GM19043 (cell line): ENCODE results near the gene HOXA11.

Source experiments
- ATAC-seq: cut with Tn5 transposase; IDR thresholded peaks from one replicate; pipeline ENCODE4 v1.9.1; 2021; ENCODE audit warnings: low read depth; ENCODE audit not compliant: unreplicated experiment

Gene HOXA11

DNA sequence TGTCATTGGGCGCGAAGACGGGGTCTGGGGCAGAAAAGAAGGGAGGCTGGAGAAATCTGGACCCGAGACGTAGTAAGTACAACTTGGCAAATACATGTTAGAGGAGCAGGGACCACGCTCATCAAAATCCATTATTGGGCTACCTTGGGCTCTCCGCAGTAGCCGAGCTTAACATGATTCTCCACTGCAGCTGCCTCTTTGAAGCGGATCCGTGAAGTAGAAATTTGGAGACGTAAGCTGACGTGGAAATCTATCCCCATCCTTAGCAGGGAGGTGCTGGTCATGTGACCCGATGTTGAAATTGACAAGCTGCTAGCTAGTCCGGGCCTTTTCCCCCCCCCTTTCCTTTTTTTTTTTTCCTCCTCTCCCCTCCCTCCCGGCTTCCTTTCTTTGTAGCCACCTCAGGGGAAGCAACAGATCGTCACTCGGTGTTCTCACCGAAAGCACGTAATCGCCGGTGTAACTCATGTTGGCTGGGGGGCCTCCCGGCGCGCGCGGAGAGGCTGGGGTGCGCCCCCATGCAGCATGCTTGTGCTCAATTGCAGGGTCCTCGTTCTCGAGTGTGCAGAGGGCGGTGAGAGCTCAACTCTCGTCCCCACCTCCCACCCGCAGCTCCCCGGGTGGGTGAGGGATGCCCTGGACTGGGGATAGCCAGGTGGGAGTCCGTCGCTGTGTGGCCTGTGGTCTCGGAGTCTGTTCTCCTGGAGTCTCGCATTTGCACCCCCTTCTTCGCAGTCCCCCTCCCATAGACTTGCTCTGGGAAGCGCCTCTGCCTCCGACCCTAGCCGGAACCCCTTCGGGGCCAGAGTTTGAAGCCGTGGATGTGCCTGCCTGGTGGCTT, at the start of gene HOXA11:
TSS of gene HOXA11 (minus strand) at position 220 of the 841 bp plus-strand sequence. CDS start at position 132, 88 bp downstream.
- no peak for ATAC-seq

GRCh38 chr7:27229448-27229847, 44.4 kb upstream of the HOXA11 start:
- ATAC-seq: no peak

GRCh38 chr7:27224983-27225934, 40.2 kb upstream of the HOXA11 start:
- ATAC-seq: no peak

DNA sequence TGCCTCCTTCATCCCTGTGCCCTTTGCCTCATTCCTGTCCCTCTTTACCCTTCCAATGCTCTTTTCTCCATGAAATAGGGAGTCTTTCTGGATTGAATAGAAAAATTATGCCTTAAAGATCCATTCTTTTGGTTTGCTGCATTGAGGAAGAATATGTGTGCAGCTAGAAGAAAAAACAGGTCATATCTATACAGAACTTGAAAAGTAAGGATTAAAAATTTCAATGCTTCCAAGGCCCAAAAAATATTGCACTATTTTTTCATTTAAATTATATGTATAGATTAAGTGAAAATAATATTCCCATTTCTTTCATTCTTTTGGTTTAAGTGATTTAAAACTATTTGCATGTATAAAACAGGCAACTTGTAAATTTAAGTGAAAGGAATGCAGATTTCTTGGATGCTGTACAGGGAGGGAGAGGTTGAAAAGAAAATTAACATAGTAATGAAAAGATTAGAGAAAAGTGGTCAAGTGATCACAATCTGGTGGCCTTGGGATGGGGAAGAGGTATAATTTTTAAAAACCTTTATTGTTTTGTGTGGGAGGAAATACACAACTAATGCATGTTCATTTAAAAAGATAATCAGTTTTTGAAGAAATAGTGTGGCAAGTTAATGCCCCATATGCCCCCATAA, 39.0 kb upstream of the HOXA11 start:
- no peak for ATAC-seq

- no peak for ATAC-seq
Measured at GRCh38 chr7:27221201-27221797, 36.3 kb upstream of the HOXA11 start.

DNA sequence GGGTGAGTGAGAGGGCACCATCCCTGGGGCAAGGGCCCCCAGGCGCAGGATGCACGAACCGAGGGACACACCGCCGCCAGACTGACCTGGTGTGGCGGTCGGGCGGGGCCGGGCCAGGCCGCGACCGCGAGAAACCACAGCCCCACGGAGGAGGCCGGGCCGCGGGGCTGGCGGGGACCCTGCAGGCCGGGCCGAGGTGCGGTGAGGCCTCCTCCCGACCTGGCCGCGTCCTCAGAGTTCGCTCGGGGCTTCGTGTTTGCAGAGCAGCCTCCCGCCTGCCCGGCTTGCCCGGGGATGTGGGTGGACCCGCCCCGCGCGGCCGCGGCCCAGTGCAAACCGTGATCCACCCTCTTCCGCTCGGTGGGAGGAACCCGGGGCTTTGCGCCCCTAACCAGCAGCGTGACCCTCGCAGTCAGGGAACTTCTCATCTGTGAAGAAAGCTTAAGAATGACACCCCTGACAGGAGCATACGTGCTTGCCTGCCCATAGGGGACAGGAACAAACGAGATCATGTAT, 35.5 kb upstream of the HOXA11 start:
- no peak for ATAC-seq

- ATAC-seq: no peak
Measured at GRCh38 chr7:27219821-27220220, 34.8 kb upstream of the HOXA11 start.

- ATAC-seq: no peak
Measured at GRCh38 chr7:27217951-27218350, 32.9 kb upstream of the HOXA11 start.

GRCh38 chr7:27215356-27215755, 30.3 kb upstream of the HOXA11 start:
- no peak for ATAC-seq

DNA sequence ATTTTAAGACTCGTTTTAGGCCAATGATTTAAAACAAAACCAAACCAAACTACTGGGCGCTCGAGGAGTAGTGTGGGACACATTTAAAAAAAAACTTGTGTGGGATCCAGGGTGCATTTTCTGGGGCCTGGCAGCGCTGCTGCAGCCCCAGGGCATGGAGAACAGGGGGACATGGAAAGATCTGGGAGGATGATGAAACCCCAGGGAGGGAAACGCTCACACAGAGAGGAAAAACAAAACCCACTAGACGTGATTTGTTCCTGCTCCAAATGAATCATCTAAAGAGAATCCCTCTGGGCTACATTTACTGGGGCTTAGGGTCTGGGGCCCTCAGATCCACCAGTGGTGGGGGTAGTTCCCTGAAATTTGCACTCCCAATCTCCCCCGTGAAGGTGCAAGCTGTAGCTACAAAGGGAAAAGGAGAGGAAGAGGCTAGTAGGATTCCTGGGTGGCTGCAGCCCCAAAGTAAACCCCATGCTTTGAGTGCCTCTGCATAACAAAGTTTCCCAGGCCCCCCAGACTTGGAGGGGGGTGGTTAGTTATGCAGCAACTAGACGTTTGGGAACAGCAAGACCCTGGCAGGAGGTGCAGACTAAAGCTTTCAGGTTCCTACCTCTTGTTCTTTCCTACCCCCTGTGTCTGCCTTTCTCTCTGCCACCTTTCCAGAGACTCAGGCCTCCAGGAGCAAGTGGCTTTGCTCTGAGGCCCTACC, 29.4 kb upstream of the HOXA11 start:
- ATAC-seq: no peak

DNA sequence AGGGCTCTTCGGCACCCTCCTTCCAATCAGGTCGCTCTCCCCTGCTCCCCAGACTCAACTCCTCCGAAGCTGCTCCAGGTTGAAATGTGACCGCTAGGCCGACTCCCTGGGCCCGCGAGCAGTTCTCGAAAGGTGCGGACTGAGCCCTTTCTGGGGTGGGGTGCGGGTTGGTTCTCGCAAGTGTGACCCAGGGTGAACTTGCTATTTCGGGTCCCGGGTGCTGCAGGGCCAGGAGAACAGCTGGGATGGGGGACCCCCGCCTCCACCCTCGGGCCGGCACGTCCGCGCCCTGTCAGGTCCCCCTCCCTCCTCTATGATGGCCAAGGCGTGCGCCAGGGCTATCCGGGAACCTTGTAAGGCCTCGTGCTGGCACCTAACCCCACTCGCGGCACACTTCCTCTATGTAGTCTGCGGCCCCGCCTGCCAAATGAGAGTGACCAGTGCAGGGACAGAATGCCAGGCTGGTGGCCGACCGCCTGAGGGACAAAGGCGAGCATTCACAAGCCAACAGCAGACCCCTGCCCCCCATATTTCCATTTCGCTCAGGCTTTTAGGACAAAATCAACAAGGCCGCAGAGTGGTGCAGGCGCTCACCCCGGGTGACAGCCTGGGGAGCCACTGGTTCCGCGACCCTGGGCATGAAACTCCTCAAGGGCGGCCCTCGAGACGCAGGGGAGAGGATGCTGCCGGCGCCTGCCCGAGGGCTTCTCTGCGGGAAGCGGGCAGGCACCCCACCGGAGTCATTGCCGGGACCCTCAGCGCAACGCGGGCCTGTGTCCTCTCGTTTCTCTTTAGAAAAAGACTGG, 28.6 kb upstream of the HOXA11 start:
- ATAC-seq: no peak

DNA sequence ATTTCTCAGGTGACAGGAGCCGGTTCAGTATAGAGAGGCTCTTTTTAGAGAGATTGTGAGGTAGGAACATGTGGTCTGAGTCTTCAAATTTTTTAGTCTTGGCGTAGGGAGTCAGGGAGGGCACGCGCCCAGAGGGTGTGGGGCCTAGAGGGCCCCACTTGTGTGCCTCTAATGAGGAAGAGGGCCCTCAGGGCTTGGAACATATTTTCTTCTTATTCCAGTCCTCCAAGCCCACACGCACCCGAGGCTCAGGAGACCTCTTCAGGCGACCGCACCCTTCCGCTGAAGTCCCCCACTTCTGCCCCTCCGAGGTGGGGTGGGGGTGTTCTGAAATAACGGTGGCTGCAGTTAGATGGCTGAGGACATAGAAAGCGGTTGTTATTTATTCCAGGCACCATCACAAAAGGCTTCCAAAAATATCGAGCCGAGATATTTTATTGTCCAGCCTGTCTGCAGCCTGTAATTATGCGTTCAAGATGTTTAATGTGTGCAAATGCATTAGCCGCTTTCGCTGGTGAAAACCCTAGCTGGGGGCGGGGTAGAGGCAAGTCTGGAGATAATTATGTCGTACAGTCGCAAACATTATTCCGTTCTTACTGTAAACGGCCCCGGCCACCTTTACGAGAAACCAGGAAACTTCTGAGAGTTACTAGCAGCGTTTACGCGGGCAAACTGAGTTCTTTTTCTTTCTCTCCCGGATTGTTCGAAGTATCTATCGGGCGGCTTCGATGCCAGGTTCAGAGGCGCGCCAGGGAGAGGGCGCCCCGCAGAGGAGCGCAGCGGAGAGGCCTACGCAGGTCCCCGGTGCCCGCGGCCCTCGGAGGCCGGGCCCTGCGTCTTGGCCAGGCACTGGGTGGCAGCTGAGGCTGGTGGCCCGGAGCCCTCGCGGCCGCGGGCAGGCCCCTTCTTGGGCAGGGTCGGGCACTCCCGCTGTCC, 27.7 kb upstream of the HOXA11 start:
- ATAC-seq: no peak

- ATAC-seq: no peak
Measured at GRCh38 chr7:27211764-27212204, 26.8 kb upstream of the HOXA11 start.

GRCh38 chr7:27211084-27211446, 26.0 kb upstream of the HOXA11 start:
- ATAC-seq: no peak

GRCh38 chr7:27210441-27211083, 25.5 kb upstream of the HOXA11 start:
- ATAC-seq: no peak

DNA sequence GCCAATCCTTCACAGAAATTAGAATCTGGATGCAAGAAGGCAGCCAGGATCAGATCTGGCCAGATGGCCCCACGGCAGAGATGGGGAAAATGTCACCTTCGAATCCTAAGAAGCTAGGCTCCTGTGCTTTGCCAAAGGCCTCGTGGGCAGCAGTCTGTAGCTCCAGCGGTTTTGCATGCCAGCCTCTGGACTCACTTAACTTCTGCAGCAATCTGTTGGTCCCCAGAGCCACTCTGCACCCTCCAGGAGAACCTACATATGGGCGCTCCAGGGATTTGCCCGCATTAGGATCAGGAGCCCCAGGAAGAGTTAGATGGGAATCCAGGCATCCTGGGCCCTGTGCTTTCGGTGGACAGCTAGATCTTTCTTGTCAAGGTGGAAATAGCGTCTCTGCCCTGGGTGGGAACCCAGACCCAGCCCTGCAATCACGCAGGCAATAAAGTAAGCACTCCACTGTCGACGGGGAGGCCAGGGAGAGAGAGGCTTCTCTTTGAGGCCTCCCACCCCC, 25.0 kb upstream of the HOXA11 start:
- no peak for ATAC-seq

DNA sequence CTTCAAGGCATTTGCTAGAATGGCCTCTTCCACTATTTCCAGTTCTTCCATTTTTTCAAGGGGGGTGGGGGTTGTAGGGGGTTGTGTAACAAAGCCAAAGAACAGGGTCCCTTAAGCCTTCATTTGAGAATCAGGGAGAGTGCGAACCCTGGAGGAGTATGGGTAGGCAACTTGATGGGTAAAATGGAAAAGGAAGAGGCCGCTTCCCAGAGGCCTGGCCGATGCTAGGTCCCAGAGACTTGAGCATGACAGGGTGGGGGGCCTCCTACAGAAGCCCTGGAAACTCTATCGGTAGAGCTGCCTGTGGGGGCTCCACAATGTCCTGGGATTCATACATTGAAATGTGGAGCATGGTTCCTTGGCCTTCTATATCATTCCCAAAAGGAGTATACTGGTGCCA, 24.0 kb upstream of the HOXA11 start:
- no peak for ATAC-seq
